ENCODE results near the gene COPS7A.

DNA sequence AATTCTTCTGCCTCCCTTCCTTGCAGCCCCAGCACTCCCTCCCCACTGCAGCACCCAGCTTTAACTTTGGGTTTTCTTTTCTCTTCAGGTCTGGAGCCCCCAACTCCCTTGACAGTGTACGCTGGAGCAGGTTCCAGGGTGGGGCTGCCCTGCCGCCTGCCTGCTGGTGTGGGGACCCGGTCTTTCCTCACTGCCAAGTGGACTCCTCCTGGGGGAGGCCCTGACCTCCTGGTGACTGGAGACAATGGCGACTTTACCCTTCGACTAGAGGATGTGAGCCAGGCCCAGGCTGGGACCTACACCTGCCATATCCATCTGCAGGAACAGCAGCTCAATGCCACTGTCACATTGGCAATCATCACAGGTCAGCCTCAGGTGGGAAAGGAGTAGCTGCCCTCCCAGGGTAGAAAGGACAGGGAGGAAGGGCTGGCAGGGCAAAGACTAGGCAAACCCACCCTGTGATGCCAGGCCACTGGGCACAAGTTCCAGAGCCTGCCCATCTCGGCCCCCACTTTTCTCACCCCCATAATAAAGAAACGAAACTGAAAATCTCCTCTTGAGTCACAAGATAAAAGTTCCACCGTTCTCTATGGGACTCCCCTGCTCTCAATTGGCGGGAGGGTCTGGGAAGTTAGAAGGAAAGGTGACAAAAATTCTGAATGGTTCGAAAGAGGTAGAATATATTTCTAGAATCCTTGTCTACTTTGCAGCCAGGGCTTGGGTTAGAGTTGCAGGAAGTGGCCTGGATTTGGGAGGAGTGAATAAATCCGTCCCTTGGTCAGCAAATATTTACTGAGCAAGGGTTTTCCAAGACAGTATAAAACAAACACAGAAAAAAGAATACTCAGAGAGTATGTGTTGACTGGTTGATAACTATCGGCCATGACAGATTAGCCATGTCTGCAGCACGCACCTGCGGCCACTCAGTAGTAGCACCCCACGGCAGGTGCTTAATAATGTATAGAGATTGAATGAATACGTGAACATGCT, 51.6 kb downstream of the COPS7A start:
- TF ChIP-seq, protein P1, sequence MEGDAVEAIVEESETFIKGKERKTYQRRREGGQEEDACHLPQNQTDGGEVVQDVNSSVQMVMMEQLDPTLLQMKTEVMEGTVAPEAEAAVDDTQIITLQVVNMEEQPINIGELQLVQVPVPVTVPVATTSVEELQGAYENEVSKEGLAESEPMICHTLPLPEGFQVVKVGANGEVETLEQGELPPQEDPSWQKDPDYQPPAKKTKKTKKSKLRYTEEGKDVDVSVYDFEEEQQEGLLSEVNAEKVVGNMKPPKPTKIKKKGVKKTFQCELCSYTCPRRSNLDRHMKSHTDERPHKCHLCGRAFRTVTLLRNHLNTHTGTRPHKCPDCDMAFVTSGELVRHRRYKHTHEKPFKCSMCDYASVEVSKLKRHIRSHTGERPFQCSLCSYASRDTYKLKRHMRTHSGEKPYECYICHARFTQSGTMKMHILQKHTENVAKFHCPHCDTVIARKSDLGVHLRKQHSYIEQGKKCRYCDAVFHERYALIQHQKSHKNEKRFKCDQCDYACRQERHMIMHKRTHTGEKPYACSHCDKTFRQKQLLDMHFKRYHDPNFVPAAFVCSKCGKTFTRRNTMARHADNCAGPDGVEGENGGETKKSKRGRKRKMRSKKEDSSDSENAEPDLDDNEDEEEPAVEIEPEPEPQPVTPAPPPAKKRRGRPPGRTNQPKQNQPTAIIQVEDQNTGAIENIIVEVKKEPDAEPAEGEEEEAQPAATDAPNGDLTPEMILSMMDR (IDR thresholded peaks at IDR 0.05), result no peak
- TF ChIP-seq EZH2 (IDR thresholded peaks at IDR 0.05; ENCODE audit: borderline replicate concordance, insufficient read depth, low read depth, low read length, poor library complexity, severe bottlenecking), result no peak

Data from B cell (primary cell).